Motor neuron (in vitro differentiated cells): Measurements from ENCODE around the gene ANKHD1. TPM values are rescaled to one million over a fixed set of nuclear protein-coding genes. Genes with fewer than 3 reads are reported as not detected.

Experiments
- total RNA-seq, 8 experiments: library from RNA; unstranded; fragments of 300-600 nt; gene quantifications; 2 replicates each; pipeline versions ENCODE4 v1.2.3 to v1.2.4, GENCODE V29; 2022

ANKHD1 gene
- total RNA-seq, 8 experiments from 2014 or later = 37.0 to 110 (median 62.8) TPM

Other genes starting within 250 kb of the ANKHD1 start
- 100 to 1,000 TPM in 1 of 8 experiments, 10 to 100 TPM in 7; 18.8 to 102 (median 28.2) TPM for gene CYSTM1, start 226.6 kb upstream of the ANKHD1 start, total RNA-seq
- gene PFDN1, start 98.7 kb upstream of the ANKHD1 start, total RNA-seq = 10 to 100 TPM; 51.1 to 98.2 (median 59.4) TPM
- gene HBEGF, start 55.2 kb upstream of the ANKHD1 start, total RNA-seq = 10 to 100 TPM in 1 of 8 experiments, 1 to 10 TPM in 5, under 1 TPM in 2; 0.54 to 36.0 (median 1.9) TPM
- under 1 TPM in 2 of 8 experiments, not detected in 6; 0.05 to 0.52 TPM for gene SLC4A9, start 41.6 kb upstream of the ANKHD1 start, total RNA-seq
- gene EIF4EBP3, start 145.8 kb downstream of the ANKHD1 start, total RNA-seq = 1 to 10 TPM; 1.2 to 7.8 (median 4.3) TPM
- gene SRA1, start 155.6 kb downstream of the ANKHD1 start, total RNA-seq = 10 to 100 TPM; 29.1 to 97.6 (median 47.4) TPM
- gene APBB3, start 162.8 kb downstream of the ANKHD1 start, total RNA-seq = 10 to 100 TPM; 15.7 to 81.1 (median 33.9) TPM
- 10 to 100 TPM; 13.1 to 64.1 (median 34.1) TPM for gene SLC35A4, start 163.0 kb downstream of the ANKHD1 start, total RNA-seq
- 10 to 100 TPM in 2 of 8 experiments, 1 to 10 TPM in 2, under 1 TPM in 4; 0.11 to 13.4 (median 1.4) TPM for gene CD14, start 231.3 kb downstream of the ANKHD1 start, total RNA-seq
- gene TMCO6, start 237.6 kb downstream of the ANKHD1 start, total RNA-seq = 10 to 100 TPM in 6 of 8 experiments, 1 to 10 TPM in 2; 7.9 to 25.6 (median 11.9) TPM
- gene NDUFA2, start 245.8 kb downstream of the ANKHD1 start, total RNA-seq = 100 to 1,000 TPM in 5 of 8 experiments, 10 to 100 TPM in 3; 93.1 to 149 (median 106) TPM
- 100 to 1,000 TPM in 7 of 8 experiments, 10 to 100 TPM in 1; 92.2 to 153 (median 116) TPM for gene IK, start 246.0 kb downstream of the ANKHD1 start, total RNA-seq